WTC11 (cell line): ENCODE measurements around the gene FNDC3B.

ENCODE experiments used
- CREM ChIP-seq: sonication (generic); formaldehyde crosslinking; IDR thresholded peaks from 2 replicates; pipeline ENCODE4 v1.8.1; 2022; ENCODE audit warnings: mild to moderate bottlenecking, missing genetic modification reagents, moderate library complexity
- EMX1 ChIP-seq: fragments of 250-450 bp; sonication (Bioruptor Pico); IDR thresholded peaks from 2 replicates; pipeline ENCODE4 v1.8.0; 2021; ENCODE audit warnings: mild to moderate bottlenecking
- NFE2L1 ChIP-seq: sonication (generic); formaldehyde crosslinking; IDR thresholded peaks from 2 replicates; pipeline ENCODE4 v1.8.1; 2023; ENCODE audit warnings: missing genetic modification reagents
- TP53 ChIP-seq: sonication (generic); formaldehyde crosslinking; IDR thresholded peaks from 2 replicates; pipeline ENCODE4 v1.8.1; 2023; ENCODE audit warnings: mild to moderate bottlenecking, missing genetic modification reagents
- USF2 ChIP-seq: sonication (generic); formaldehyde crosslinking; IDR thresholded peaks from 2 replicates; pipeline ENCODE4 v1.8.1; 2023; ENCODE audit warnings: mild to moderate bottlenecking, missing genetic modification reagents, moderate library complexity
- ZNF232 ChIP-seq: sonication (generic); formaldehyde crosslinking; IDR thresholded peaks from 2 replicates; pipeline ENCODE4 v1.8.0; 2022; ENCODE audit warnings: mild to moderate bottlenecking, missing genetic modification reagents
- ZNF263 ChIP-seq: sonication (generic); formaldehyde crosslinking; IDR thresholded peaks from 2 replicates; pipeline ENCODE4 v1.8.1; 2022; ENCODE audit warnings: low read depth, mild to moderate bottlenecking, moderate library complexity, missing genetic modification reagents
- ZNF512 ChIP-seq: sonication (generic); formaldehyde crosslinking; IDR thresholded peaks from 2 replicates; pipeline ENCODE4 v1.8.1; 2022; ENCODE audit warnings: missing genetic modification reagents, borderline replicate concordance
- TF ChIP-seq, protein P1 (sequence below): fragments of 200-600 bp; IDR thresholded peaks from 2 replicates; pipeline ENCODE4 v1.8.0; 2022; ENCODE audit warnings: antibody characterized with exemption
- TF ChIP-seq, protein P2 (sequence below): fragments of 250-450 bp; sonication (Bioruptor Pico); IDR thresholded peaks from 2 replicates; pipeline ENCODE4 v1.9.0; 2021; ENCODE audit warnings: mild to moderate bottlenecking, borderline replicate concordance

GRCh38 chr3:172300187-172300586 is 260.8 kb downstream of the FNDC3B start:
- TF ChIP-seq ZNF263 (no peak), EMX1 (no peak), CREM (CRISPR knock-in tag) (no peak), ZNF232 (no peak), TP53 (CRISPR knock-in tag) (no peak), NFE2L1 (CRISPR knock-in tag) (no peak), ZNF512 (no peak), USF2 (CRISPR knock-in tag) (no peak)
- TF ChIP-seq, protein P1, sequence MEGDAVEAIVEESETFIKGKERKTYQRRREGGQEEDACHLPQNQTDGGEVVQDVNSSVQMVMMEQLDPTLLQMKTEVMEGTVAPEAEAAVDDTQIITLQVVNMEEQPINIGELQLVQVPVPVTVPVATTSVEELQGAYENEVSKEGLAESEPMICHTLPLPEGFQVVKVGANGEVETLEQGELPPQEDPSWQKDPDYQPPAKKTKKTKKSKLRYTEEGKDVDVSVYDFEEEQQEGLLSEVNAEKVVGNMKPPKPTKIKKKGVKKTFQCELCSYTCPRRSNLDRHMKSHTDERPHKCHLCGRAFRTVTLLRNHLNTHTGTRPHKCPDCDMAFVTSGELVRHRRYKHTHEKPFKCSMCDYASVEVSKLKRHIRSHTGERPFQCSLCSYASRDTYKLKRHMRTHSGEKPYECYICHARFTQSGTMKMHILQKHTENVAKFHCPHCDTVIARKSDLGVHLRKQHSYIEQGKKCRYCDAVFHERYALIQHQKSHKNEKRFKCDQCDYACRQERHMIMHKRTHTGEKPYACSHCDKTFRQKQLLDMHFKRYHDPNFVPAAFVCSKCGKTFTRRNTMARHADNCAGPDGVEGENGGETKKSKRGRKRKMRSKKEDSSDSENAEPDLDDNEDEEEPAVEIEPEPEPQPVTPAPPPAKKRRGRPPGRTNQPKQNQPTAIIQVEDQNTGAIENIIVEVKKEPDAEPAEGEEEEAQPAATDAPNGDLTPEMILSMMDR, result no peak
- TF ChIP-seq, protein P2, sequence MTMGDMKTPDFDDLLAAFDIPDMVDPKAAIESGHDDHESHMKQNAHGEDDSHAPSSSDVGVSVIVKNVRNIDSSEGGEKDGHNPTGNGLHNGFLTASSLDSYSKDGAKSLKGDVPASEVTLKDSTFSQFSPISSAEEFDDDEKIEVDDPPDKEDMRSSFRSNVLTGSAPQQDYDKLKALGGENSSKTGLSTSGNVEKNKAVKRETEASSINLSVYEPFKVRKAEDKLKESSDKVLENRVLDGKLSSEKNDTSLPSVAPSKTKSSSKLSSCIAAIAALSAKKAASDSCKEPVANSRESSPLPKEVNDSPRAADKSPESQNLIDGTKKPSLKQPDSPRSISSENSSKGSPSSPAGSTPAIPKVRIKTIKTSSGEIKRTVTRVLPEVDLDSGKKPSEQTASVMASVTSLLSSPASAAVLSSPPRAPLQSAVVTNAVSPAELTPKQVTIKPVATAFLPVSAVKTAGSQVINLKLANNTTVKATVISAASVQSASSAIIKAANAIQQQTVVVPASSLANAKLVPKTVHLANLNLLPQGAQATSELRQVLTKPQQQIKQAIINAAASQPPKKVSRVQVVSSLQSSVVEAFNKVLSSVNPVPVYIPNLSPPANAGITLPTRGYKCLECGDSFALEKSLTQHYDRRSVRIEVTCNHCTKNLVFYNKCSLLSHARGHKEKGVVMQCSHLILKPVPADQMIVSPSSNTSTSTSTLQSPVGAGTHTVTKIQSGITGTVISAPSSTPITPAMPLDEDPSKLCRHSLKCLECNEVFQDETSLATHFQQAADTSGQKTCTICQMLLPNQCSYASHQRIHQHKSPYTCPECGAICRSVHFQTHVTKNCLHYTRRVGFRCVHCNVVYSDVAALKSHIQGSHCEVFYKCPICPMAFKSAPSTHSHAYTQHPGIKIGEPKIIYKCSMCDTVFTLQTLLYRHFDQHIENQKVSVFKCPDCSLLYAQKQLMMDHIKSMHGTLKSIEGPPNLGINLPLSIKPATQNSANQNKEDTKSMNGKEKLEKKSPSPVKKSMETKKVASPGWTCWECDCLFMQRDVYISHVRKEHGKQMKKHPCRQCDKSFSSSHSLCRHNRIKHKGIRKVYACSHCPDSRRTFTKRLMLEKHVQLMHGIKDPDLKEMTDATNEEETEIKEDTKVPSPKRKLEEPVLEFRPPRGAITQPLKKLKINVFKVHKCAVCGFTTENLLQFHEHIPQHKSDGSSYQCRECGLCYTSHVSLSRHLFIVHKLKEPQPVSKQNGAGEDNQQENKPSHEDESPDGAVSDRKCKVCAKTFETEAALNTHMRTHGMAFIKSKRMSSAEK, result no peak
